Dendritic cell treated with granulocyte-macrophage colony-stimulating factor and Interleukin-4, amounts not matched to agents 40 ng/mL and 50 ng/mL, for 4 days (primary cell): ENCODE measurements around the gene MRPL40.
A peak's percentile ranks its signal among the peaks of the same experiment; 100 is the strongest.
"Not testable (repeated sequence)": the region's sequence is repeated elsewhere in the genome, so short reads cannot be mapped to it uniquely, and the experiment has no call there.

ENCODE experiments used
- H3K27ac Mint-ChIP-seq: one replicate; pipeline ENCODE4 v1.8.0; 2022; ENCODE audit warnings: mild to moderate bottlenecking, mixed read lengths
- H3K27me3 Mint-ChIP-seq: one replicate; pipeline ENCODE4 v1.8.0; 2022; ENCODE audit warnings: mild to moderate bottlenecking, mixed read lengths
- H3K36me3 Mint-ChIP-seq: one replicate; pipeline ENCODE4 v1.8.0; 2022; ENCODE audit warnings: low read depth, mixed read lengths
- H3K4me1 Mint-ChIP-seq: one replicate; pipeline ENCODE4 v1.8.0; 2022; ENCODE audit warnings: low read depth, mixed read lengths
- H3K4me3 Mint-ChIP-seq: one replicate; pipeline ENCODE4 v1.8.0; 2022; ENCODE audit warnings: mild to moderate bottlenecking, moderate library complexity, mixed read lengths
- H3K9me3 Mint-ChIP-seq: one replicate; pipeline ENCODE4 v1.8.0; 2022; ENCODE audit warnings: mixed read lengths
- intact Hi-C: fragments of 100-400 bp; cut with micrococcal nuclease; formaldehyde crosslinking; loops from one replicate; pipeline ENCODE4 v1.15.0; 2022

The MRPL40 gene

DNA sequence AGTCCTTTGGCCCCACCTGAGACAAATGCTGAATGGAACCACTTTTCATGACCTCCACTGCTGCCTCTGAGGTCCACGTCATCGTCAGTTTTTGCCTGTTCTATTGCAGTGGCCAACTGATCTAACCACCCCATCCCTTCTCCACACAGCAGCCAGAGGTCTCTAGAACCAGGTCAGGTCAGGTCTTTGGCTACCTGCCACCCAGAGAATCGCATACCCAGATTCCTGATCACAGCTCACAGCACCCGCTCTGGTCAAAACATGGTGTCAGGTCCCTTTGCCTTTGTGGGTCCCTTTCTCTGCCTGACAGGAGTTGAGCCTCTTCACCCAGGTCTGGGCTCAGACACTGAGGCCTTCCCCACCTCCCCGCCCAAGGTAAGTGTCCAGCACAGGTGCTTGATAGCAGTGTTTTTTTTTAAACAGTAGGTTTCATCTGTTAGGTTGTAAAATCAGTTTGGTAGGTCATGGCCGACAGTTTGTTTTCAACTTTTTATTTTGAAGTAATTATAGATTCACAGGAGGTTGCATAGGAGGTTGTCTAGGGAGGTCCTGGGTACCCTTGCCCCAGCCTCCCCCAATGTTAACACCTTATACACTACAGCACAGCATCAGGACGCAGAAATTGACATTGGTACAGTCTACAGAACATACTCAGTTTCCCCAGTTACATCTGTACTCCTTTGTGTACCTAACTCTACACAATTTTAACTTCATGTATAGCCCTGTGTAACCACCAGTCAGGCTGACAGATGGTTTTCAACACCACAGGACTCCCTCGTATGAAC is 8.3 kb downstream of the MRPL40 start:
- no peak overlapping the region for H3K27ac Mint-ChIP-seq
- intact Hi-C loops: no loop called here
- no peak overlapping the region for H3K4me3 Mint-ChIP-seq
- H3K4me1 Mint-ChIP-seq: peaks cover 45% of the 10 kb centered on the region
- H3K27me3 Mint-ChIP-seq: no peaks in the 10 kb centered on the region
- H3K9me3 Mint-ChIP-seq: no peaks in the 10 kb centered on the region
- peaks cover 72% of the 10 kb centered on the region for H3K36me3 Mint-ChIP-seq

DNA sequence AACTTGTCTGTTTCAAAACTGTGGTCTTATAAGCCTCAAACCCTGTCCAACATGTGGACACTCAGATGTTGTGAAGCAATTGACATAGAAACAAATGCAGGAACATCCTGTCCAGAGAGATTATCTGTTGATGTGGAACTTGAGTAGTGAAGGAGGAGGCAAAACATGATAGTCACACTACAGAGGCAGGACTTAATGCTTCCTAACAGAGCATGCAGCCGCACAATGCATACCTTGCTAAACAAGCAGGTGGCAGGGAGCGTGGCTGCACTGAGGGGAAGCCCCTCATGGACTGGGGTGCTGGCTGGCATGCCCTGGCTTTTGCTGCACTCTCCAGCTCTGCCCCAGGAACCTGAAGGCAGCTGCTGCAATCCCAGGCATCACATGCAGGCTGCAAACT is 9.8 kb downstream of the MRPL40 start:
- Mint-ChIP-seq H3K36me3 (peaks cover 62% of the 10 kb centered on the region), H3K27me3 (no peaks in the 10 kb centered on the region), H3K9me3 (no peaks in the 10 kb centered on the region), H3K27ac (no peak overlapping the region), H3K4me1 (peaks cover 50% of the 10 kb centered on the region), H3K4me3 (no peak overlapping the region)
- intact Hi-C loops: no loop called here

GRCh38 chr22:19443544-19444211 is 11.3 kb downstream of the MRPL40 start:
- no peaks in the 10 kb centered on the region for H3K9me3 Mint-ChIP-seq
- peaks cover 52% of the 10 kb centered on the region for H3K36me3 Mint-ChIP-seq
- no peak overlapping the region for H3K4me3 Mint-ChIP-seq
- H3K27me3 Mint-ChIP-seq: no peaks in the 10 kb centered on the region
- peaks cover 46% of the 10 kb centered on the region for H3K4me1 Mint-ChIP-seq
- H3K27ac Mint-ChIP-seq: no peak overlapping the region
- intact Hi-C loops: no loop called here

DNA sequence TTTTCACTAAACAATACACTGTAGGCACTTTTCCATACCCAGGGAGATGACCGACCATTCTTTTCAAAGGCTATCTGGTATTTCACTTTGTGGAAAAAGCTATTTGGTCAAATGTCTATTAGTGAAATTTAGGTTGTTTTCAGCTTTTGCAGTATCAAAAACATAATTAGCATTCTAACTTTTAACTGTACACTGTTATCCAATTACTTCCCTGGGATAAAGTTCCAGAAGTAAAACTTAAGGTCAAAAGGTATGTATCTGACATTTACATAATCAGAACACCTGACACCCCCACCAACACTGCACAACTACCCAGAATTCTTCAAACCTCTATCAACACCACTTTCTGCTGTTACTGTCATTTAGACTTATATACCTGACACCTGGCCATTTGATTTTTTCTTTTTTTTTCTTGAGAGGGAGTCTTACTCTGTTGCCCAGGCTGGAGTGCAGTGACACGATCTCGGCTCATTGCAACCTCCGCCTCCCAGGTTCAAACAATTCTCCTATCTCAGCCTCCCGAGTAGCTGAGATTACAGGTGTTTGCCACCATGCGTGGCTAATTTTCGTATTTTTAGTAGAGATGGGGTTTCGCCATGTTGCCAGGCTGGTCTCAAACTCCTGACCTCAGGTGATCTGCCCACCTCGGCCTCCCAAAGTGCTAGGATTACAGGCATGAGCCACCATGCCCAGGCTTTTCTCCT is 13.1 kb downstream of the MRPL40 start:
- intact Hi-C loops, H3K4me3 Mint-ChIP-seq, H3K9me3 Mint-ChIP-seq, H3K27ac Mint-ChIP-seq, H3K27me3 Mint-ChIP-seq: not testable (repeated sequence)
- H3K4me1 Mint-ChIP-seq: peaks cover 41% of the 10 kb centered on the region
- peaks cover 47% of the 10 kb centered on the region for H3K36me3 Mint-ChIP-seq

GRCh38 chr22:19446603-19447329 is 14.4 kb downstream of the MRPL40 start:
- peaks cover 41% of the 10 kb centered on the region for H3K4me1 Mint-ChIP-seq
- peaks cover 45% of the 10 kb centered on the region for H3K36me3 Mint-ChIP-seq
- peak overlapping the region; percentile 96 for H3K4me3 Mint-ChIP-seq
- H3K27ac Mint-ChIP-seq: peak overlapping the region; percentile 82
- H3K9me3 Mint-ChIP-seq: no peaks in the 10 kb centered on the region
- H3K27me3 Mint-ChIP-seq: no peaks in the 10 kb centered on the region
- intact Hi-C loops: loop anchor here (1.0 to 2.0 kb wide), 2 partner anchors 14 to 33 kb away; partner anchors contain the start of genes CDC45, MRPL40 and UFD1

- intact Hi-C loops: loop anchor here (1.0 to 2.0 kb wide), 2 partner anchors 15 to 32 kb away; partner anchors contain the start of genes CDC45, MRPL40 and UFD1
- peak within 1 kb of the TSS; percentile 96 for H3K4me3 Mint-ChIP-seq
- peak within 1 kb of the TSS; percentile 82 for H3K27ac Mint-ChIP-seq
- H3K9me3 Mint-ChIP-seq: no peaks in the 10 kb centered on the region
- H3K36me3 Mint-ChIP-seq: peaks cover 45% of the 10 kb centered on the region
- no peaks in the 10 kb centered on the region for H3K27me3 Mint-ChIP-seq
- H3K4me1 Mint-ChIP-seq: peaks cover 41% of the 10 kb centered on the region
Observed at GRCh38 chr22:19447330-19448075, 15.2 kb downstream of the MRPL40 start, which contains the start of gene C22orf39. C22orf39 (minus strand) TSS chr22:19447711; CDS start chr22:19447688, 23 bp downstream.

DNA sequence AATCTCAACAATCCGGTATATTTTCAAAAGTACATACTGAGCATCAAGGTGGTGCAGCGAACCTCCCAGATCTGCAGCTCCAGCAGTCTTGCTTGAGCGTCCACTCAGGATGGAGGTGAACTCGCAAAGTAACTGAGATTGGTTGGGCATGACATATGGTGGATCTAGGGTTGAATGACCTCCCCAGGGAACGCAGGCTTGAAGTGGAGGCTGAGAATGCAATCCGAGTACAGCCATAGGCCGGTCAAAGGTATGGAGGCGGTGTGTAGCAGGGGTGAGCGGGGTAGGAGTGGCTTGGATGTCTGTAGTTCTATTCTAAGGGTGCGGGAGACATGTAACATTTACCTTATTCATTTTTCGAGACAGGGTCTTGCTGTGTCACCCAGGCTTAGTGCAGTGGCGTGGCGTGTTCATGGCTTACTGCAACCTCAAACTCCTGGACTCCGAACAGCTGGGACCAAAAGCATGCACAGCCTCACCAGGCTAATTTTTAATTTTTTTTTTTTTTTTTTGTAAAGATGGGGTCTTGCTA is 15.8 kb downstream of the MRPL40 start:
- intact Hi-C loops: no loop called here

GRCh38 chr22:19448739-19449421 is 16.5 kb downstream of the MRPL40 start:
- intact Hi-C loops: no loop called here
- Mint-ChIP-seq H3K27ac (no peak overlapping the region), H3K36me3 (peaks cover 46% of the 10 kb centered on the region)

More for the DNA sequence above, 15.8 kb downstream of the MRPL40 start:
- Mint-ChIP-seq H3K4me1 (peaks cover 41% of the 10 kb centered on the region), H3K36me3 (peaks cover 46% of the 10 kb centered on the region), H3K9me3 (no peaks in the 10 kb centered on the region), H3K4me3 (peak overlapping the region; percentile 96), H3K27me3 (no peaks in the 10 kb centered on the region), H3K27ac (peak overlapping the region; percentile 82)

DNA sequence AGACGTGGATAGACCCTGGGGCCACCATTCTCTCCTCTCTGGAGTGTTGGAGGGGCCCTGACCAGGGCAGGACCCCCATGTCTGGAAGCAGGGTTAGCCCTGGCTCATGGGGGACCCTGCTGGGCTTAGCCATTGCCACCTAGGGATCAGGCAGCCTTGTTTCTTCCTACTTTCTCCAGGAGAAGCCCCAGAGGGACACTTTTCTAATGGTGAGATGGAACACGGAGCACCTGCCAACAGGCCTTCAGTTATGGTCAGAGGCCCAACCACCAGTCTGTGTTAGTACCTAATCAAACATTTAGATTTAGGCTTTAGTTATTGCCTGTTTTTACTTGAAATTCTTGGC is 17.1 kb downstream of the MRPL40 start:
- no peaks in the 10 kb centered on the region for H3K9me3 Mint-ChIP-seq
- H3K4me3 Mint-ChIP-seq: no peak overlapping the region

More at GRCh38 chr22:19448739-19449421, 16.5 kb downstream of the MRPL40 start:
- no peaks in the 10 kb centered on the region for H3K9me3 Mint-ChIP-seq
- H3K27me3 Mint-ChIP-seq: no peaks in the 10 kb centered on the region
- no peak overlapping the region for H3K4me3 Mint-ChIP-seq
- peaks cover 35% of the 10 kb centered on the region for H3K4me1 Mint-ChIP-seq

DNA sequence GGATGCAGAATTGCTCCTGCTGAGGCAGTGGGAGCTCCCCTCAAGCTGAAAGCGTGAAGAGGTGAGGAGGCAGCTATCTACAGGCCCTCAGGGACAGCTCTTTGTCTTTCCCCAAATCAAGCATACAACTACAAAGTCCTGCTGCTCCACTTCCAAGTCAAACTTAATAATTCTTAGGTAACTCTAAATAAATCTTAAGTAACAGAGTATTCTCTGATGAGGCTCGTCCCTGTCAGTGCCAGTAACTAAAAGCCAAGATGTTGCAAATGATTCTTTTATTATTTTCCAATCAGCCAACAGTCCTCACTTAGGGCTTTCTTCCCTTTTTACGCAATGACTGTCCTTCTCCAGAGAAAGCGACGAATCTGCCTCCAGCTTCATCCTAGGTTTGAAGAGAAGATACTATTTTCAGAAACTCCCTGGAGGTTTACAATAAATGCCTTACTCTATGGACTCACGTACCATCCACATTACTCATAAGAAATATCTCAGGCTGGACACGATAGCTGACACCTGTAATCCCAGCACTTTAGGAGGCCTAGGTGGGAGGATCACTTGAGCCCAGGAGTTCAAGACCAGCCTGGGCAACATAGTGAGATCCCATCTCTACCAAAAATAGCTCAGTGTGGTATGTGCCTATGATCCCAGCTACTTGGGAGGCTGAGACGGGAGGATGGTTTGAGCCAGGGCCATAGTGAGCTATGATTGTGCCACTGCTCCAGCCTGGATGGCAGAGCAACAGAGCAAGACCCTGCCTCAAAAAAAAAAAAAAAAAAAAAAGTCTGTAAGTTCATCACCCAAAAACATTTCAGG is 18.2 kb downstream of the MRPL40 start:
- Mint-ChIP-seq H3K27ac (no peak overlapping the region), H3K36me3 (peaks cover 52% of the 10 kb centered on the region), H3K4me3 (no peak overlapping the region), H3K27me3 (no peaks in the 10 kb centered on the region), H3K9me3 (no peaks in the 10 kb centered on the region), H3K4me1 (peaks cover 22% of the 10 kb centered on the region)
- intact Hi-C loops: no loop called here

More for the DNA sequence above, 17.1 kb downstream of the MRPL40 start:
- peaks cover 46% of the 10 kb centered on the region for H3K36me3 Mint-ChIP-seq
- H3K4me1 Mint-ChIP-seq: peaks cover 30% of the 10 kb centered on the region
- H3K27ac Mint-ChIP-seq: no peak overlapping the region
- H3K27me3 Mint-ChIP-seq: no peaks in the 10 kb centered on the region
- intact Hi-C loops: no loop called here

- Mint-ChIP-seq H3K4me3 (no peak overlapping the region), H3K27me3 (no peaks in the 10 kb centered on the region), H3K9me3 (no peaks in the 10 kb centered on the region), H3K4me1 (peaks cover 15% of the 10 kb centered on the region), H3K36me3 (peaks cover 62% of the 10 kb centered on the region), H3K27ac (no peak overlapping the region)
- intact Hi-C loops: no loop called here
Observed at GRCh38 chr22:19451570-19451969, 19.2 kb downstream of the MRPL40 start.

DNA sequence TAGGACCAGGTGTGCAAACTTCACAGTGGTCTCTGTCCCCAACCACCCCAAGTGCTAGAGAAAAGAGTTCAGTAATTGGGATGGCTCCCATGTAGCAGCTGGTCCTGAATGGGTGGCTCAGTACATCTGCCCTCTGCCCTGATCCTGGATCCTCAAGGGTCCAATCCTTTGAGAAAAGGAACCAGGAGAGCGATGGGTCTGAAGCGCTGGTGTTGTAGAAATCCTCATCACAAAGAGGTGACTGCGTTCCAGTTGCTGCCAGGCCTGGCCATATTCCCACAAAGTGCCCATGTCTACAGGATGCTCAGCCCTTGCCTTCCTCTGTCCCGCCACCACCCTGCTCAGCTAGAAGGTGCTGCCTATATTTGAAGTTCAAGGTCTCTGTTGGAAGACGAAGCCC is 21.4 kb downstream of the MRPL40 start:
- Mint-ChIP-seq H3K36me3 (peaks cover 77% of the 10 kb centered on the region), H3K4me3 (no peak overlapping the region), H3K4me1 (peaks cover under 1% of the 10 kb centered on the region), H3K27me3 (no peaks in the 10 kb centered on the region), H3K9me3 (no peaks in the 10 kb centered on the region), H3K27ac (no peak overlapping the region)
- intact Hi-C loops: no loop called here
